ENCODE data around the gene RPL39. TPM values are rescaled to one million over a fixed set of nuclear protein-coding genes. Genes with fewer than 3 reads are reported as not detected.

Gene RPL39
- polyA plus RNA-seq, 1 donor from 2014 or later = 3,126 TPM

DNA sequence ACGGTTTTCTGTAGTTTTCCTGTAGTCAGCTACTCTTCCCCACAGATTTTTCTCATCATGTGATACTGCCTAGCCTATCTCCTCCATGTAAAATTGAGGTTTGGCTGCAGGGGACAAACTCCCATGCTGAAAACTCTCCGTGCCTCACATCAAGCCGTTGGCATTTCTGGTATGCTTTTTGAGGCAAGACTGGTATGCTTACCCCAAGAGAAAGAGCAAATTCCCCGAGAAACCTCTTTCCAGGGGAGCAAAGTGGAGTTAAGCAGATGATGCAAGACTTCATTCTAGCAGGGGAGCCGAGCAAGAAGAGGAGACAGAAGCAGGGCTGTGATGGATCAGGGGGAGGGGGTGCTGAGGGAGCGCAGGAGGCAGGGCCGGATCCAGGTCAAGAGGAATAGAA lies 28.2 kb downstream of the RPL39 start:
- H3K4me3 ChIP-seq (ENCODE audit: low read length) = no peak overlapping the region
- H4K20me1 ChIP-seq (ENCODE audit: insufficient read depth) = no peaks in the 10 kb centered on the region
- H3K27ac ChIP-seq (ENCODE audit: low read length) = no peak overlapping the region
- H3K27me3 ChIP-seq (ENCODE audit: insufficient read depth, low read depth, low read length) = peaks cover 23% of the 10 kb centered on the region
- H3K9ac ChIP-seq (ENCODE audit: low read length) = no peak overlapping the region
- H3K9me2 ChIP-seq (ENCODE audit: insufficient read depth, low read length) = no peaks in the 10 kb centered on the region
- H3F3A ChIP-seq (ENCODE audit: insufficient read depth, low read length, poor library complexity, severe bottlenecking) = no peaks in the 10 kb centered on the region
- H3K4me2 ChIP-seq (ENCODE audit: low read length) = no peak overlapping the region
- TF ChIP-seq TAF1 (IDR thresholded peaks at IDR 0.05; ENCODE audit: low read depth) = no peak
- TF ChIP-seq MXI1 (conservative IDR thresholded peaks at IDR 0.05; ENCODE audit: poor library complexity, severe bottlenecking) = no peak
- TF ChIP-seq, protein P1, sequence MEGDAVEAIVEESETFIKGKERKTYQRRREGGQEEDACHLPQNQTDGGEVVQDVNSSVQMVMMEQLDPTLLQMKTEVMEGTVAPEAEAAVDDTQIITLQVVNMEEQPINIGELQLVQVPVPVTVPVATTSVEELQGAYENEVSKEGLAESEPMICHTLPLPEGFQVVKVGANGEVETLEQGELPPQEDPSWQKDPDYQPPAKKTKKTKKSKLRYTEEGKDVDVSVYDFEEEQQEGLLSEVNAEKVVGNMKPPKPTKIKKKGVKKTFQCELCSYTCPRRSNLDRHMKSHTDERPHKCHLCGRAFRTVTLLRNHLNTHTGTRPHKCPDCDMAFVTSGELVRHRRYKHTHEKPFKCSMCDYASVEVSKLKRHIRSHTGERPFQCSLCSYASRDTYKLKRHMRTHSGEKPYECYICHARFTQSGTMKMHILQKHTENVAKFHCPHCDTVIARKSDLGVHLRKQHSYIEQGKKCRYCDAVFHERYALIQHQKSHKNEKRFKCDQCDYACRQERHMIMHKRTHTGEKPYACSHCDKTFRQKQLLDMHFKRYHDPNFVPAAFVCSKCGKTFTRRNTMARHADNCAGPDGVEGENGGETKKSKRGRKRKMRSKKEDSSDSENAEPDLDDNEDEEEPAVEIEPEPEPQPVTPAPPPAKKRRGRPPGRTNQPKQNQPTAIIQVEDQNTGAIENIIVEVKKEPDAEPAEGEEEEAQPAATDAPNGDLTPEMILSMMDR (IDR thresholded peaks at IDR 0.05; ENCODE audit: poor library complexity, severe bottlenecking) = no peak
- no peak for TF ChIP-seq RAD21 (conservative IDR thresholded peaks at IDR 0.05)
- TF ChIP-seq EP300 (conservative IDR thresholded peaks at IDR 0.05; ENCODE audit: poor library complexity, severe bottlenecking) = no peak
- TF ChIP-seq POLR2AphosphoS5 (IDR thresholded peaks at IDR 0.05) = no peak
- TF ChIP-seq EZH2 (IDR thresholded peaks at IDR 0.05; ENCODE audit: borderline replicate concordance, insufficient read depth, low read length, poor library complexity, severe bottlenecking) = no peak
- no peak overlapping the region for H2AFZ ChIP-seq (ENCODE audit: low read depth, low read length)
- no peaks in the 10 kb centered on the region for H3K79me2 ChIP-seq (replicated peaks; ENCODE audit: insufficient read depth, low read length)
- H3K36me3 ChIP-seq (ENCODE audit: insufficient read depth, low read length) = no peaks in the 10 kb centered on the region
- H3K9me3 ChIP-seq (ENCODE audit: low read length) = no peaks in the 10 kb centered on the region

DNA sequence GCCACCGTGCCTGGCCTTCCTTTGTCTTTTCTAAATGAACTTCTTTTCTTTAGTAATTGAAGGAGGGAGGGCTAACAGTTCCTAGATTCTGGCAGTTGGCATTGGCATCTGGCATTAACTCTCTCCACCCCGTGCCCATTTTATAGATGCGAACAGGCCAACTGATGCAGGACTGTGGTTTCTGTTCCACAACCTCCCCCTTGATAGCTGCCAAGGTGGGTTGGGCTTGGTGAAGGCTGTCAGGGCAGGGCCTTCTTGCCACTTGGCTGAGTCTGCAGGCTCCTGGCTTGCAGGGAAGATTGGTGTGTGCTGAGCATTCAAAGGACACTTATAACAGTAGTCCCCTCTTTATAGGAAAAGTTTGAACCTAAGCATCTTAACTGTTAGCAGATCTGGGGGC lies 28.7 kb downstream of the RPL39 start:
- Histone ChIP-seq H2AFZ (ENCODE audit: low read depth, low read length) (no peak overlapping the region), H3K27me3 (ENCODE audit: insufficient read depth, low read depth, low read length) (peaks cover 28% of the 10 kb centered on the region), H3K4me2 (ENCODE audit: low read length) (no peak overlapping the region)

More for the DNA sequence above, 28.7 kb downstream of the RPL39 start:
- no peak overlapping the region for H3K9ac ChIP-seq (ENCODE audit: low read length)
- H3K27ac ChIP-seq (ENCODE audit: low read length) = no peak overlapping the region
- no peaks in the 10 kb centered on the region for H3K79me2 ChIP-seq (replicated peaks; ENCODE audit: insufficient read depth, low read length)
- H3F3A ChIP-seq (ENCODE audit: insufficient read depth, low read length, poor library complexity, severe bottlenecking) = no peaks in the 10 kb centered on the region
- no peaks in the 10 kb centered on the region for H4K20me1 ChIP-seq (ENCODE audit: insufficient read depth)
- no peaks in the 10 kb centered on the region for H3K9me2 ChIP-seq (ENCODE audit: insufficient read depth, low read length)
- no peaks in the 10 kb centered on the region for H3K9me3 ChIP-seq (ENCODE audit: low read length)
- H3K4me3 ChIP-seq (ENCODE audit: low read length) = no peak overlapping the region
- H3K36me3 ChIP-seq (ENCODE audit: insufficient read depth, low read length) = no peaks in the 10 kb centered on the region
- no peak for TF ChIP-seq MXI1 (conservative IDR thresholded peaks at IDR 0.05; ENCODE audit: poor library complexity, severe bottlenecking)
- no peak for TF ChIP-seq EP300 (conservative IDR thresholded peaks at IDR 0.05; ENCODE audit: poor library complexity, severe bottlenecking)
- TF ChIP-seq, protein P2, sequence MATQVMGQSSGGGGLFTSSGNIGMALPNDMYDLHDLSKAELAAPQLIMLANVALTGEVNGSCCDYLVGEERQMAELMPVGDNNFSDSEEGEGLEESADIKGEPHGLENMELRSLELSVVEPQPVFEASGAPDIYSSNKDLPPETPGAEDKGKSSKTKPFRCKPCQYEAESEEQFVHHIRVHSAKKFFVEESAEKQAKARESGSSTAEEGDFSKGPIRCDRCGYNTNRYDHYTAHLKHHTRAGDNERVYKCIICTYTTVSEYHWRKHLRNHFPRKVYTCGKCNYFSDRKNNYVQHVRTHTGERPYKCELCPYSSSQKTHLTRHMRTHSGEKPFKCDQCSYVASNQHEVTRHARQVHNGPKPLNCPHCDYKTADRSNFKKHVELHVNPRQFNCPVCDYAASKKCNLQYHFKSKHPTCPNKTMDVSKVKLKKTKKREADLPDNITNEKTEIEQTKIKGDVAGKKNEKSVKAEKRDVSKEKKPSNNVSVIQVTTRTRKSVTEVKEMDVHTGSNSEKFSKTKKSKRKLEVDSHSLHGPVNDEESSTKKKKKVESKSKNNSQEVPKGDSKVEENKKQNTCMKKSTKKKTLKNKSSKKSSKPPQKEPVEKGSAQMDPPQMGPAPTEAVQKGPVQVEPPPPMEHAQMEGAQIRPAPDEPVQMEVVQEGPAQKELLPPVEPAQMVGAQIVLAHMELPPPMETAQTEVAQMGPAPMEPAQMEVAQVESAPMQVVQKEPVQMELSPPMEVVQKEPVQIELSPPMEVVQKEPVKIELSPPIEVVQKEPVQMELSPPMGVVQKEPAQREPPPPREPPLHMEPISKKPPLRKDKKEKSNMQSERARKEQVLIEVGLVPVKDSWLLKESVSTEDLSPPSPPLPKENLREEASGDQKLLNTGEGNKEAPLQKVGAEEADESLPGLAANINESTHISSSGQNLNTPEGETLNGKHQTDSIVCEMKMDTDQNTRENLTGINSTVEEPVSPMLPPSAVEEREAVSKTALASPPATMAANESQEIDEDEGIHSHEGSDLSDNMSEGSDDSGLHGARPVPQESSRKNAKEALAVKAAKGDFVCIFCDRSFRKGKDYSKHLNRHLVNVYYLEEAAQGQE (IDR thresholded peaks at IDR 0.05; ENCODE audit: borderline replicate concordance) = no peak
- TF ChIP-seq RAD21 (conservative IDR thresholded peaks at IDR 0.05) = no peak
- no peak for TF ChIP-seq EZH2 (IDR thresholded peaks at IDR 0.05; ENCODE audit: borderline replicate concordance, insufficient read depth, low read length, poor library complexity, severe bottlenecking)
- no peak for TF ChIP-seq TAF1 (IDR thresholded peaks at IDR 0.05; ENCODE audit: low read depth)
- TF ChIP-seq SMC3 (conservative IDR thresholded peaks at IDR 0.05; ENCODE audit: poor library complexity) = no peak
- TF ChIP-seq POLR2AphosphoS5 (IDR thresholded peaks at IDR 0.05) = no peak
- TF ChIP-seq, protein P1 (IDR thresholded peaks at IDR 0.05; ENCODE audit: poor library complexity, severe bottlenecking) = no peak

Data from neural cell (in vitro differentiated cells).